PFSK-1 (cell line): ENCODE measurements around the gene MAP4K4.

Experiments used
- FOXP2 ChIP-seq: optimal IDR thresholded peaks from 2 replicates; pipeline ENCODE3; 2011; ENCODE audit warnings: borderline replicate concordance, control low read depth, inconsistent platforms; ENCODE audit not compliant: insufficient read depth; ENCODE audit errors: extremely low read length, extremely low read depth
- POLR2AphosphoS5 ChIP-seq: IDR thresholded peaks from 2 replicates; pipeline ENCODE4 v1.6.1; 2012; ENCODE audit warnings: low read depth, mild to moderate bottlenecking, control low read depth, low read length, moderate library complexity
- REST ChIP-seq, 2 experiments: IDR thresholded peaks; 2 replicates each; pipeline versions ENCODE4 v1.6.1 to v1.8.0; 2011 to 2012; ENCODE audit warnings: low read depth in 2 of 2, low read length in 2 of 2, control low read depth in 1 of 2, inconsistent platforms in 1 of 2, mild to moderate bottlenecking in 1 of 2, moderate library complexity in 1 of 2; ENCODE audit not compliant: insufficient read depth in 1 of 2
- SIN3A ChIP-seq: IDR thresholded peaks from 2 replicates; pipeline ENCODE4 v1.6.1; 2012; ENCODE audit warnings: mild to moderate bottlenecking, low read length, moderate library complexity, borderline replicate concordance; ENCODE audit not compliant: insufficient read depth
- TAF1 ChIP-seq: IDR thresholded peaks from 2 replicates; pipeline ENCODE4 v1.6.1; 2012; ENCODE audit warnings: low read length, control low read depth, borderline replicate concordance; ENCODE audit not compliant: insufficient read depth

Gene MAP4K4

GRCh38 chr2:101900375-101900774 lies 202.9 kb downstream of the MAP4K4 start:
- TF ChIP-seq POLR2AphosphoS5 (no peak), REST (IDR thresholded peaks at IDR 0.05; ENCODE audit: insufficient read depth in 1 of 2, low read depth in 2 of 2, low read length in 2 of 2) (no peak), FOXP2 (no peak), TAF1 (no peak), SIN3A (no peak)

GRCh38 chr2:101901241-101901640 lies 203.7 kb downstream of the MAP4K4 start:
- TF ChIP-seq SIN3A (no peak), REST (IDR thresholded peaks at IDR 0.05; ENCODE audit: insufficient read depth in 1 of 2, low read depth in 2 of 2, low read length in 2 of 2) (no peak), FOXP2 (no peak), TAF1 (no peak), POLR2AphosphoS5 (no peak)

GRCh38 chr2:101902169-101902568 lies 204.7 kb downstream of the MAP4K4 start:
- no peak for TF ChIP-seq SIN3A
- no peak for TF ChIP-seq FOXP2

- no peak for TF ChIP-seq REST (IDR thresholded peaks at IDR 0.05; ENCODE audit: insufficient read depth in 1 of 2, low read depth in 2 of 2, low read length in 2 of 2)
- no peak for TF ChIP-seq SIN3A
- no peak for TF ChIP-seq TAF1
- TF ChIP-seq FOXP2 = no peak
- no peak for TF ChIP-seq POLR2AphosphoS5
These were observed 207.4 kb downstream of the MAP4K4 start for GRCh38 chr2:101904916-101905315.

GRCh38 chr2:101905746-101906336 lies 208.3 kb downstream of the MAP4K4 start:
- TF ChIP-seq FOXP2 (no peak), REST (IDR thresholded peaks at IDR 0.05; ENCODE audit: insufficient read depth in 1 of 2, low read depth in 2 of 2, low read length in 2 of 2) (no peak), TAF1 (no peak), POLR2AphosphoS5 (no peak), SIN3A (no peak)
